Glomerular visceral epithelial cell (primary cell): ENCODE data around the gene NANOS1.
A peak's percentile ranks its signal among the peaks of the same experiment; 100 is the strongest.

ENCODE experiments used
- DNase-seq: peaks from one replicate; pipeline ENCODE4 v3.0.0-alpha.2; 2016; ENCODE audit errors: extremely low spot score

The NANOS1 gene, protein sequence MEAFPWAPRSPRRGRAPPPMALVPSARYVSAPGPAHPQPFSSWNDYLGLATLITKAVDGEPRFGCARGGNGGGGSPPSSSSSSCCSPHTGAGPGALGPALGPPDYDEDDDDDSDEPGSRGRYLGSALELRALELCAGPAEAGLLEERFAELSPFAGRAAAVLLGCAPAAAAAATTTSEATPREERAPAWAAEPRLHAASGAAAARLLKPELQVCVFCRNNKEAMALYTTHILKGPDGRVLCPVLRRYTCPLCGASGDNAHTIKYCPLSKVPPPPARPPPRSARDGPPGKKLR

GRCh38 chr10:119029613-119030420 is at the start of gene NANOS1:
TSS of gene NANOS1 (plus strand) at chr10:119029714. CDS start at chr10:119029802, 88 bp downstream.
- DNase-seq = no peak

GRCh38 chr10:118980135-118980865 is 49.2 kb upstream of the NANOS1 start:
- DNase-seq = no peak

DNA sequence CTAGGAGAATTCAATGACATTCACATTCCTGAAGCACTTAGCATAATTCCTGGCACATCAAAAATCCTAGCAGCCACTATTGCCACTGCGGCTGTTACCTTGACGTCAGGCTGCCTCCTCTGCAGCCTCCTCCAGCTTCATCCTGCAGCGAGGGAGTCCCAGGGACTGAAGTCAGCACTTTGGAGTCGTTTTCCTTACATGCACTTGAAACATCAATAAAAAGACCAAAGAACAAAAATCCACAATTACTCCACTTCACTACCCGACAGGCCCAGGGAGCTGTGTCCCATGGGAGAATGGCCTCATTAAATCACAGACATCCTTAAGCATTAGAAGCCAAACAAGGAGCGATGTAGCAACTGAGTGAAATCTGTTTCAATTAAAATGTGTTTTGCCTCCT is 48.6 kb upstream of the NANOS1 start:
- DNase-seq = no peak

DNA sequence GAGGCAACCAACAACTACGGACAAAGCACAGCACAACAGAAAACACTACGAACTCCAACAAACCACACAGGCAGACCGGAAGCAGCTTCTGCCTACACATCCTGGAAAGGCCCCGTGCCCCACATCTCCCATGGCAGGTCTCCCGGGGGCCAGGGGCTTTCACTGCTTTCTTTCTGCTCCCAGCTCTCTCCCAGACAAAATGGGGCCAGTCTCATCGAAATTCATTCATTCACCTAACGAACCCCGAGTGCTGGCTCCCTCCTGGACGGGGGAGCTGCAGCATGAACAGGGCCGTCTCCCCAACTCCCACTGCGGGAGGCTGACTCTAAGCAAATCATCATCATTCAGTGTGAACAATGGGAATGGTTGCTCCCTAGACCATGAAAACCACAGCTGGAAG is 47.6 kb upstream of the NANOS1 start:
- no peak for DNase-seq

DNA sequence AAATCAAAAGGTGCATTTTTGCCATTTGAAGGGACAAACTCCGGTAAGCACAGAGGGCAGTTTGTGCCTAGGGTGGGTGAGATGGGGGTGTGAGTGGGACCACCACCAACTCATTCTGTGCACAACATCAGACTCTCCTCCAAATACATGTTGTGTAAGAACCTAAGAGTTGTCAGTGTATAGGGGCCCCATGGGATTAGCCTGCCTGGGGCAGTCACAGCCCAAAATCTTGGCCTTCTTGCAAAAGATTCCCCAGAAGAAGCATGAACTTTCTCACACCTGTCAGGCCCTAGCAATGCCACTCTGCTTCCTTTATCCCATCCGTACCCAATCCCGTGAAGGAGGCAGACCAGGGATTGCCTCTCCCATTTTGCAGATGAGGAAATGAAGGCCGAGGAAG is 47.1 kb upstream of the NANOS1 start:
- no peak for DNase-seq

GRCh38 chr10:118983263-118983662 is 46.3 kb upstream of the NANOS1 start:
- DNase-seq = no peak

DNA sequence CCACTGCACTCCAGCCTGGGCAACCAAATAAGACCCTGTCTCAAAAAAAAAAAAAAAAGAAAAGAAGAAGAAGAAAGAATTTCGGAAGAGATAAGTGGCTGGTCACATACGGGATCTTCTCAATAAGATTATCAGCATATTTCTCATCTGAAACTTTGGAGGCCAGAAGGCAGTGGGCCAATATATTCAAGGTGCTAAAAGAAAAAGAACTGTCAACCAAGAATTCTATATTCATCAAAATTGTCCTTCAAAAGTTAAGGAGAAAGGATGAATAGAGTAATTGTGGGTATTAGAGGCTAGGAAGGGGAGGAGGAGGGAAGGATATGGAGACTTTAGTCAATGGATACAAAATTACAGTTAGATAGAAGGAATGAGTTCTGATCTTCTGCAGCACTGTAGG is 43.9 kb upstream of the NANOS1 start:
- DNase-seq = no peak

GRCh38 chr10:118986815-118987790 is 42.4 kb upstream of the NANOS1 start:
- DNase-seq = no peak

- no peak for DNase-seq
These were observed 39.2 kb upstream of the NANOS1 start for GRCh38 chr10:118990326-118990725.

DNA sequence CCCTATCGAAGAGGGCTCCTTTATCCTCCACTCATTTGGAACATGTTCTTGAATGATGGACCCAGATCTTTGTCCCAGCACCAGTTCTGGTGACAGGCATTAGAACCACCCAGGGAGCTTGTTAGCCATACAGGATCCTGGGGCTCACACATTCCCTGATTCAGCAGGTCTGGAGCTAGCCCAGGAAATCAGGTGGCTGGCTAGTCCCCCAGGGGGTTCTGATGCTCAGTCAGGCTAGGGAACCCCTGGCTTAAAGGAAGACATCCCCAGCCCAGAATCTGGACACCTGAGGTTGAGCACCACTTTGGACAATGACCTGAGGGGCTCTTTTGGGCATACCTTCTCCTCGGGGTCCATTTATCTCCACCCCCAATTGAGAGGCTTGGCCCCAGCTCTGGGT is 37.0 kb upstream of the NANOS1 start:
- DNase-seq = no peak

DNA sequence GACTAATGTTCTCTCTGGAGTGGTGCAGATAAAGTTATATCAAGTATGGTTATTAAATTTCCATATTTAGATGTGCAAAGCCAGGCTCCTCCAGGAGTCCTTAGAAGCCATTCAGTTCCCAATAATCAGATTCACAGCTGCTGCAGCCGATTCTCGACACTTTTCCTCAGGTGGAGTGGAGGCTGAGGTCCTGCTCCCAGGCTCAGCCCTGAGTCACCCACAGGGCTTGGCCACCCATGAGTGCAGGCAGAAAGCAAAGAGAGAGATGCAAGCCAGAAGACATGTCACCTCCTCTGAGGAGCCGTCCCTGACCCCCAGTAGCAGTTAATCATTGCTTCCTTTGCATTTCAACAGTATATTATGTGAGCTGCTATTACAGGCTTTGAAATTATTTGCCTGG is 36.3 kb upstream of the NANOS1 start:
- no peak for DNase-seq

- no peak for DNase-seq
These were observed 35.2 kb upstream of the NANOS1 start for GRCh38 chr10:118994321-118994720.

DNA sequence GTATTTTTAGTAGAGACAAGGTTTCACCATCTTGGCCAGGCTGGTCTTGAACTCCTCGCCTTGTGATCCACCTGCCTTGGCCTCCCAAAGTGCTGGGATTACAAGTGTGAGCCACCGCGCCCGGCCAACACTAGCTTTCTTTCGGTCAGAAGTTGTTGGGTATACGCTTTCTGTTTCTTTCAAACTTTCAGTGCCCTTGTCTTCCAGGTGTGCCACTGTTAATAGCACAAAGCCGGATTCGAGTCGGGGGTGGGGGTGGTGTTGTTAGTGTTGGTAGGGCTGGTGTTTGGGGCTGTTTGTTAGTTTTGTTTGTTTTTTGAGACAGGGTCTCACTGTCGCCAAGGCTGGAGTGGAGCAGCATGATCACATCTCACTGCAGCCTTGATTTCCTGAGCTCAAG is 33.8 kb upstream of the NANOS1 start:
- DNase-seq = no peak

GRCh38 chr10:118997379-118997778 is 32.1 kb upstream of the NANOS1 start:
- no peak for DNase-seq

GRCh38 chr10:118998183-118998582 is 31.3 kb upstream of the NANOS1 start:
- DNase-seq = no peak

DNA sequence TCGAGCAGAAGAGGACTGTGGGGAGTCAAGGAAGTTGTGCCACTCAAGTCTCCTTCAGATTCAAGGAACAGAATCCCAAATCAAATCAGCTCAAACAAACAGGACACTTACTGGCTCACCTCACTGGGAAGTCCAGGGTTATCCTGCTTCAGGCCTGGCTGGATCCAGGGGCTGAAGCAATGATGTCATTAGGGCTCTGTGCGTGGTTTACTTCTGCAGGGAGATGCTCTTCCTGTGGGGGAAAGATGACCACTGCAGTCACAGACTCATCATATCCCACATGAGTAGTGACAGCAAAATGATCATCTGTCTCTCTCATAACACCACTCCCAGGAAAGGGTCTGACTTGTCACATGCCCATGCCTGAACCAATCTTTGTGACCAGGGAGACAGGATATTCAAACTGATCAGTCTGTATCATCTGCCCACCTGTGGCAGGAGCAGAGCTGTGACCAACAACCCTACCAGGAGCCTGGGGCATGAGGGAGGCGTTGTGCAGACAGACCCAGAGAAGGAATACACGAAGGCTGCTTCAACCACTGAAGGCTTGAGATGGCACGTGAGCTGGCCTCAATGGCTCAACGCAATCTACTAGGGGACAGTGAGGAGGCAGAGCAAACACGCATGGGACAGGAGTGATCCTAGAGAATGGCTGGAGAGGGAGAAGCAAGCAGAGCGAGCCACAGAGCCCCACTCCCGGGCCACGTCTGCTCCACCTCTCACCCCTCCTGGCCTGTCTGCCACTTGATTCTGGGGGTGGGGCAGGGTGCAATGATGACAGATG is 27.6 kb upstream of the NANOS1 start:
- no peak for DNase-seq

DNA sequence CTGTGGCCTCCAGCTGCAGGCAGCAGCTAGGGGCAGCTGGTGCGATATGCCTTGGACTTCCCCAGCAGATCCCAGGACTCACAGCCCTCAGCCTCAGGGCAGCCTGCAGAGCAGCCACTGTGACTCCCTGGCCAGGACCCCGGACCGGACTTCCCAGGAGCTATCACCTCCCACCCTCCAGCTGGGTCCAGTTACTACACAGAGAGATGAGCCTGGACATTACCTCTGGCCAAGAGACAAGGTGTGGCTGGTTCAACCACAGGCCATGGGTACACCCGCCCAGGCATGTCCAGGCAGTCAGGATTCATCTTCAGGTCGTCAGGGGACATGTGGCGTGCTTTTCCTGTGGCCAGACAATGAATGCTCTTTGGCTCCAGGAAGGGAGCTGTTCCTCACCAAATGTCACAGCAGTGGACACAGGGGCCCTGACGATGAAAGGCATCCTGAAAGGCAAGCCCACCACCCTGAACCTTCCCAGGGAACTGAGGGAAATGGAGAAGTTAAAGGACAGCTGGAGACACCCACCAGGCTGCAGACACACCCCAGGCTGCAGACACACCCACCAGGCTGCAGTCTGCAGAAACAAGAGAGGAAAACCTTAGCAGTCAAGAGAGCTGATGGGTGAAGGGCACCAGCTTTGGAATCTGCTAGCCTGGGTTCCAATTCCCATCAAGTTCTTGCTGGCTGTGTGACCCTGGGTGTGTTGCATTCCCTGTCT is 25.8 kb upstream of the NANOS1 start:
- DNase-seq = no peak

DNA sequence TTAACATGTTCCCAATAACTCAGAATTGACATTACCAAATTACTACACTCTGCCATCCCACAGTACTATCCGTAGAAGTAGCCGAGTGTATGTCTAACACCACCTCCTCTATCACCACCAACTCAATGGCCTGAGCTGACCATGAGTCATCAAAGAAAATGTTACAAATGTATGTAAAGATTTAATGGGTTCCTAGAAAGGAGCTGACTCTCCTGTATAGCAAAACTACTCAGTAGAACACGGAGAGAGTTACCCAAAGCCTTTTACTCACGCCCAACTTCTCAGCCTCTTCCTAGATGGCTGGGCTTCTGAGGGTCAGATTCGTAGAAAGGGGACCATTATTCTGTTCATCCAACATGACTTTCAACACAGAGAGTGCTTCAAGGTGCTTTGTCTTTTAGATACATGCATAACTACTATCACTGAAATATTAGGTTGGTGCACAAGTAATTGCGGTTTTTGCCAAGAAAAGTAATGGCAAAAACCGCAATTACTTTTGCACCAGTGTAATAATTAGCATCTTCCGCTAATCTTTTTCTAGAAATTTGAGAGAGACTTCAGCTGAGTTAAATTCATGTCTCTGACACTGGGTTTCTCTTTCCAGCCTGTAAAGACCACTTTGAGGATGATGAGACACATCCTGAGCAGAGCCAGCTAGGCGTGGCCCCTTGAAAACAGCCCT is 24.0 kb upstream of the NANOS1 start:
- peak; percentile 12 for DNase-seq

- peak; percentile 76 for DNase-seq
These were observed 22.9 kb upstream of the NANOS1 start for GRCh38 chr10:119006451-119007210.
